Stimulated activated CD4-positive, alpha-beta T cell treated with anti-CD3 and anti-CD28 coated beads, Interleukin-15, amount 100 ng/mL, for 1 hour (primary cell): ENCODE results near the gene ARID4B.

Source experiments
- DNase-seq, 2 donors: peaks; one replicate each; pipeline ENCODE4 v3.0.0-alpha.2; 2020; ENCODE audit warnings: low read depth in 1 of 2, low spot score in 1 of 2

Gene ARID4B

DNA sequence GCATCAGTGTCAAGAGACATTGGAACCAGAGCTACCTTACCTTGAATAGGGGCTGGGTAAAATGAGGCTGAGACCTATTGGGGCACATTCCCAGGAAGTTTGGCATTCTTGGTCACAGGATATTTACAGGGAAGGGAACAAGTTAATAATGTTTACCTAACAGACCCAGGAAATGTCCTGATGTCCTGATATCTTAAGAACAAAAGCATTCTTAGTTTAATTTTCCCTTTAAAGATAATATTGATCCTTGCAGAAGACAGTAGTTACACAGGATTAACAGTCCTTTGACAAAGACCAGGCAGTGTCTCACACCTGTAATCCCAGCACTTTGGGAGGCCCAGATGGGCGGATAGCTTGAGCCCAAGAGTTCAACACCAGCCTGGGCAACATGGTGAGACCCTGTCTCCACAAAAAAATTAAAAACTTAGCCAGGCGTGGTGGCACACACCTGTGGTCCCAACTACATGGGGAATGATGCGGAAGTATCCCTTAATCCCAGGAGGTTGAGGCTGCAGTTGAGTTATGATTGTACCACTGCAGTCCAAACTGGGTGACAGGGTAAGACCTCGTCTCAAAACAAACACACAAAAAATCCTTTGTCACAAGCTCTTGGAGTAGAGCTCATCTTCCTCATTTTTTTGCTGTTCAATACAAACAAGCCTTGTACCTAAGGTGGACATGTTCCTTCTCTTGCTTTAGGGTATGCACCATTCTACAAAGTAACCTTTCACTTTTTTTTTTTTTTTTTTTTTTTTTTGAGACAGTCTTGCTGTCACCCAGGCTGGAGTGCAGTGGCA lies 198.0 kb downstream of the ARID4B start:
- no peak for DNase-seq

- peak; percentile 88 to 91 for DNase-seq
Measured at GRCh38 chr1:235128456-235129328, 199.3 kb downstream of the ARID4B start, which contains the start of gene TOMM20. TSS of gene TOMM20 (minus strand) at chr1:235128837. CDS start at chr1:235128715, 122 bp downstream.

DNA sequence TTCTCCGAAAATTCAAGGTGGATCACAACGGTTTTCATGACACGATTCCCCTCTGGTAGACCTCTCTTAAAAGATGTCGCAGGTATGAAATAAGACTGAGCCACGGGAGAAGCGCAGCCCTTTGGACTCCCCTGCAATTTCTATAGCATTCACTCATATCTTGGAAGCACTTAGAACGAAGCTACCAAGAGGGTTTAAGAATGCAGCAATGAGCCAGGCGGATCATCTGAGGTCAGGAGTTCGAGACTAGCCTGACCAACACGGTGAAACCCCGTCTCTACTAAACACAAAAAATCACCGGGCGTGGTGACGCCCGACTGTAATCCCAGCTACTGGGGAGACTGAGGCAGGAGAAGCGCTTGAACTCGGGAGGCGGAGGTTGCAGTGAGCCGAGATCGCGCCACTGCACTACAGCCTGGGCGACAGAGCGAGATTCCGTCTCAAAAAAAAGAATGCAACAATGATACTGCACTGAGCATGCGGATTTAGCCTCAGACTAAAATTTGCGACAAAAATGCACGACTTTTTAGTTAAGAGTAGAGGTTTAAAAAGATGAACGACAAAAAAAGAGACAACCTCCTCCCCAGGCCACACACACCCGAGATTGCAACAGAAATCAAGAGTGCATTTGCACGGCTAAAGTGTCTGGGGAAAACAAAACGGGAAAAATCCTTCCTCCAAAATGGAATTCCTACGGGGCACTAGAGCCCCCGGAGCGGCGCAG lies 200.1 kb downstream of the ARID4B start:
- DNase-seq, result no peak

DNA sequence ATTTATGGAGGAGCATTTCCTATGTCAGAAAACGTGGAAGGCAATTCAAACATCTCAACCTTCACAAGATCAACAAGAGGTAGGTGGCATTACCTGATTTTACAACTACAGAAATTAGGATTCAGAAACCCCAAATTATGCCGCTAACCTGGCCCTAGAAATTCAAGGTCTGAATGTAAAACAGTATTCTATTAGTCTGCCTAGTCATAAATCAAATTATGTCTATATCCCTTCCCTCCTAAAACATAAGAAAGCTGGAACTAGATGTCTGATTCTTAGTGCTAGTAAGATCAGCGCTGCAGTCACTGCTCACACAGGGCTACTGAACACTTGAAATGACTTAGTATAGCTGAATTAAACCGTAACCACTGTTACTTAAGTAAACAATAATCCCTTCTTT lies 200.8 kb downstream of the ARID4B start:
- no peak for DNase-seq

- no peak for DNase-seq
Measured at GRCh38 chr1:235124665-235125064, 203.3 kb downstream of the ARID4B start.

GRCh38 chr1:235124111-235124510 lies 203.9 kb downstream of the ARID4B start:
- DNase-seq, result no peak

- DNase-seq, result no peak
Measured at GRCh38 chr1:235122348-235122747, 205.6 kb downstream of the ARID4B start.
